SK-N-SH treated with all-trans-retinoic acid at 6 μM for 48 hours (cell line): ENCODE results near the gene RAD51B.
"Not testable (repeated sequence)": the region's sequence is repeated elsewhere in the genome, so short reads cannot be mapped to it uniquely, and the experiment has no call there.

ENCODE experiments used
- ATAC-seq: fragments of 200-7000 bp; cut with Tn5 transposase; 3 replicates; pipeline ENCODE4 v1.9.1; 2020; ENCODE audit warnings: mild to moderate bottlenecking, moderate library complexity
- ARNTL ChIP-seq: fragments of 450-650 bp; formaldehyde crosslinking; IDR thresholded peaks from 2 replicates; pipeline ENCODE4 v1.5.0; 2020; ENCODE audit warnings: low read depth, mild to moderate bottlenecking, moderate library complexity, borderline replicate concordance
- BACH2 ChIP-seq: fragments of 250-450 bp; sonication (Bioruptor Pico); IDR thresholded peaks from 2 replicates; pipeline ENCODE4 v1.9.0; 2021; ENCODE audit warnings: mild to moderate bottlenecking, borderline replicate concordance
- ESRRG ChIP-seq: fragments of 250-450 bp; sonication (Bioruptor Pico); IDR thresholded peaks from 2 replicates; pipeline ENCODE4 v1.6.1; 2021; ENCODE audit warnings: mild to moderate bottlenecking
- OSR1 ChIP-seq: fragments of 250-450 bp; sonication (Bioruptor Pico); IDR thresholded peaks from 2 replicates; pipeline ENCODE4 v1.8.0; 2022; ENCODE audit warnings: moderate library complexity, mild to moderate bottlenecking, inconsistent platforms
- PPARA ChIP-seq: fragments of 250-450 bp; sonication (Bioruptor Pico); IDR thresholded peaks from 2 replicates; pipeline ENCODE4 v1.5.0; 2020; ENCODE audit warnings: mild to moderate bottlenecking, borderline replicate concordance
- RARB ChIP-seq: fragments of 250-450 bp; sonication (Bioruptor Pico); IDR thresholded peaks from 2 replicates; pipeline ENCODE4 v1.8.0; 2021; ENCODE audit warnings: mild to moderate bottlenecking, moderate library complexity
- SNAI2 ChIP-seq: fragments of 250-450 bp; sonication (Bioruptor Pico); IDR thresholded peaks from 2 replicates; pipeline ENCODE4 v1.5.0; 2020; ENCODE audit warnings: mild to moderate bottlenecking, moderate library complexity
- TCF4 ChIP-seq: fragments of 250-450 bp; sonication (Bioruptor Pico); IDR thresholded peaks from 2 replicates; pipeline ENCODE4 v1.8.0; 2021; ENCODE audit warnings: mild to moderate bottlenecking, moderate library complexity, borderline replicate concordance
- TOX ChIP-seq: fragments of 250-450 bp; sonication (Bioruptor Pico); IDR thresholded peaks from 2 replicates; pipeline ENCODE4 v1.8.0; 2021; ENCODE audit warnings: mild to moderate bottlenecking, moderate library complexity, borderline replicate concordance
- ZFP30 ChIP-seq: fragments of 450-650 bp; formaldehyde crosslinking; IDR thresholded peaks from 2 replicates; pipeline ENCODE4 v1.5.0; 2022; ENCODE audit warnings: mild to moderate bottlenecking, moderate library complexity
- ZNF565 ChIP-seq: fragments of 450-650 bp; formaldehyde crosslinking; conservative IDR thresholded peaks from 2 replicates; pipeline ENCODE4 v1.5.0; 2020; ENCODE audit warnings: low read depth, mild to moderate bottlenecking, moderate library complexity
- ZNF8 ChIP-seq: fragments of 450-650 bp; formaldehyde crosslinking; IDR thresholded peaks from 2 replicates; pipeline ENCODE4 v1.5.0; 2020; ENCODE audit warnings: mild to moderate bottlenecking, moderate library complexity
- TF ChIP-seq, protein P1 (sequence below): fragments of 250-450 bp; sonication (Bioruptor Pico); IDR thresholded peaks from 2 replicates; pipeline ENCODE4 v1.5.1; 2021; ENCODE audit warnings: mild to moderate bottlenecking, moderate library complexity
- TF ChIP-seq, protein P2 (sequence below): fragments of 250-450 bp; sonication (Bioruptor Pico); IDR thresholded peaks from 2 replicates; pipeline ENCODE4 v1.8.0; 2021; ENCODE audit warnings: low read depth, mild to moderate bottlenecking, moderate library complexity, borderline replicate concordance
- TF ChIP-seq, protein P3 (sequence below): fragments of 250-450 bp; sonication (Bioruptor Pico); IDR thresholded peaks from 2 replicates; pipeline ENCODE4 v1.8.0; 2020; ENCODE audit warnings: mild to moderate bottlenecking, moderate library complexity, borderline replicate concordance
- TF ChIP-seq, protein P4 (sequence below): fragments of 250-450 bp; sonication (Bioruptor Pico); IDR thresholded peaks from 2 replicates; pipeline ENCODE4 v1.5.1; 2020; ENCODE audit warnings: low read depth, mild to moderate bottlenecking, moderate library complexity

Gene RAD51B

DNA sequence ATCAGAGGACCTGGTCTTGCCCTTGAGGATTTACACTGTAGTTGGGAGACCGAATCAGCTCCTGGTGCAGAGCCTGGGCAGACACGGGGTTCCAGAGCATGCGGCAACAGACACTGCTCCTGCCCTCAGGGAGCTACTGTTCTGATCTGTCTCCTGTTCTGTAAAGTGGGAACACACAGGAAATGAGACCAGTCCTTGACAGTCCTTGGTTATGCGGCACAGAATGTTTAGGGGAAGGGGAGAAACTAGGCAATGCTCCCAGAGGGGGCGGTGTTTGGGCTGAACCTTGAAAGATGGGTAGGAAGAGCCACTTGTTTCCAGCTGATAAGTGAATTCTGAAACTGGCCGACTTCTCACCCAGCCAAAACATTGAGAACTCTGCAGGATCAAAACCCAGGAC, 840.9 kb downstream of the RAD51B start (continued):
- TF ChIP-seq RARB (CRISPR knock-in tag) (no peak), SNAI2 (CRISPR knock-in tag) (no peak)

DNA sequence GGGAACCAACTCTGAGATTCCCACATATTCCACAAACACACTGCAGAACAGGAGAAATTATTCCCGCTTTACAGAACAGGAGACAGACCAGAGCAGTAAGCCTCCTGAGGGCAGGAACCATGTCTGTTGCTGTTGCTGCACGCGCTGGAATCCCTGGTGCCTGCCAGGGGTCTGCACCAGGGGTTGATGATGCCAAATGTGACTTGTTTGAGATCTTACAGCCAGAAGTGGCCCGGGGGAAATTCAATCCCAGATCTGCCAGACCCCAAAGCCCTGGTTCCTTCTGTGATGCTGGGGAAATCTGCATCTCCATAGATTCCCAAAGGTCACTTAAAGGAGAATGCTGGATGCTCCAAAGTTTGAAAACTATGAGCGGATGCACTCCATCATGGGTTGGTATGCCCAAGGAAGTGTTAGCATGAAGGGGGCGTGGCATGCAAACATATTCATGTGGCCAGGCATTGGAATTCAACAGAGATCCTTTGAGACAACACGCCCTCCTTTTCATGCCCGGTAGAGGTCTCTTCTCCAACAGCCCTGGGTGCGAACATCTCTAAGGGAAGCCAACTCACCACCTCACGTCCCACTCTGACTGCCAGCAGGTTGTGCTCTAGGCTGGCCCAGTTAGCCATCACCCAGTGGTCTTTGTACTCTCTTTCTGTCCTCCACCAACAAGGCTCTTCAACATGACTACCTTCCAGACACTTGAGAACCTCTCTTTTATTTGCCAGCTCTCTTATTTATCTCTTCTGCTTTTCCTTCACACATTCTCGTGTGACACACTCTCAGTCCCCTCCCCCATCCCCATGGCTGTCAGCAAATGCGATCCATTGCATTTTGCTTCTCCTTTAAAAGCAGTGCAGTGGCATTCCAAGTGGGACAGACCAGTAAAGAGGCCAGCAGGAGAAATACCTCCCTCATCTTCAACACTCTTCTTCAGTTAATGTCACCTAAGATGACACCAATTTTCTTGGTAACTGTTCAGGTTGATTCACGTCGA, 841.9 kb downstream of the RAD51B start:
- ATAC-seq: no peak
- TF ChIP-seq, protein P1, sequence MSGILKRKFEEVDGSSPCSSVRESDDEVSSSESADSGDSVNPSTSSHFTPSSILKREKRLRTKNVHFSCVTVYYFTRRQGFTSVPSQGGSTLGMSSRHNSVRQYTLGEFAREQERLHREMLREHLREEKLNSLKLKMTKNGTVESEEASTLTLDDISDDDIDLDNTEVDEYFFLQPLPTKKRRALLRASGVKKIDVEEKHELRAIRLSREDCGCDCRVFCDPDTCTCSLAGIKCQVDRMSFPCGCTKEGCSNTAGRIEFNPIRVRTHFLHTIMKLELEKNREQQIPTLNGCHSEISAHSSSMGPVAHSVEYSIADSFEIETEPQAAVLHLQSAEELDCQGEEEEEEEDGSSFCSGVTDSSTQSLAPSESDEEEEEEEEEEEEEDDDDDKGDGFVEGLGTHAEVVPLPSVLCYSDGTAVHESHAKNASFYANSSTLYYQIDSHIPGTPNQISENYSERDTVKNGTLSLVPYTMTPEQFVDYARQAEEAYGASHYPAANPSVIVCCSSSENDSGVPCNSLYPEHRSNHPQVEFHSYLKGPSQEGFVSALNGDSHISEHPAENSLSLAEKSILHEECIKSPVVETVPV (CRISPR knock-in tag): no peak
- no peak for TF ChIP-seq OSR1 (CRISPR knock-in tag)
- TF ChIP-seq, protein P2, sequence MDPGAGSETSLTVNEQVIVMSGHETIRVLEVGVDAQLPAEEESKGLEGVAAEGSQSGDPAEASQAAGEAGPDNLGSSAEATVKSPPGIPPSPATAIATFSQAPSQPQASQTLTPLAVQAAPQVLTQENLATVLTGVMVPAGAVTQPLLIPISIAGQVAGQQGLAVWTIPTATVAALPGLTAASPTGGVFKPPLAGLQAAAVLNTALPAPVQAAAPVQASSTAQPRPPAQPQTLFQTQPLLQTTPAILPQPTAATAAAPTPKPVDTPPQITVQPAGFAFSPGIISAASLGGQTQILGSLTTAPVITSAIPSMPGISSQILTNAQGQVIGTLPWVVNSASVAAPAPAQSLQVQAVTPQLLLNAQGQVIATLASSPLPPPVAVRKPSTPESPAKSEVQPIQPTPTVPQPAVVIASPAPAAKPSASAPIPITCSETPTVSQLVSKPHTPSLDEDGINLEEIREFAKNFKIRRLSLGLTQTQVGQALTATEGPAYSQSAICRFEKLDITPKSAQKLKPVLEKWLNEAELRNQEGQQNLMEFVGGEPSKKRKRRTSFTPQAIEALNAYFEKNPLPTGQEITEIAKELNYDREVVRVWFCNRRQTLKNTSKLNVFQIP (CRISPR knock-in tag): no peak

DNA sequence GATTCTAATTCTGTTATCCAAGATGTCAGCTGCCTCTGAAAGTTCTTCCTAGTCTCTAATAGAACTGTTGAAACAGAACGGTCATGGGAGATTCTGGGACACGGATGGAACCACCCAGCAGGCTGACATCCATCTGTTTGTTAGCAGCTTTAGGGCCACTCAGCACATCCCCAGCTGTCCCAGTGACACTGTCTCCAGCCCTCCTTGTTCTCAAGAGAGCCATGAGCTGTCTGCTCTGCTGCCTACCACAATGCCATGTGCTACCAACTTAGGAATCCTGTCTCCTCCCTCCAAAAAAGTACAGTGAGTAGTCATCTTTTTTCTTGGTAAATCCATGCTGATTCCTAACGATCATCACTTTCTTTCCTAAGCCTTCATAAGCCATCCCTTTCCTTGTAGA, 842.8 kb downstream of the RAD51B start:
- no peak for ATAC-seq
- TF ChIP-seq BACH2 (no peak), ZNF565 (CRISPR knock-in tag) (no peak), ESRRG (no peak), ZNF8 (no peak), SNAI2 (CRISPR knock-in tag) (no peak), RARB (CRISPR knock-in tag) (no peak), OSR1 (CRISPR knock-in tag) (no peak), ZFP30 (no peak), TOX (CRISPR knock-in tag) (no peak), ARNTL (CRISPR knock-in tag) (no peak)
- TF ChIP-seq, protein P3, sequence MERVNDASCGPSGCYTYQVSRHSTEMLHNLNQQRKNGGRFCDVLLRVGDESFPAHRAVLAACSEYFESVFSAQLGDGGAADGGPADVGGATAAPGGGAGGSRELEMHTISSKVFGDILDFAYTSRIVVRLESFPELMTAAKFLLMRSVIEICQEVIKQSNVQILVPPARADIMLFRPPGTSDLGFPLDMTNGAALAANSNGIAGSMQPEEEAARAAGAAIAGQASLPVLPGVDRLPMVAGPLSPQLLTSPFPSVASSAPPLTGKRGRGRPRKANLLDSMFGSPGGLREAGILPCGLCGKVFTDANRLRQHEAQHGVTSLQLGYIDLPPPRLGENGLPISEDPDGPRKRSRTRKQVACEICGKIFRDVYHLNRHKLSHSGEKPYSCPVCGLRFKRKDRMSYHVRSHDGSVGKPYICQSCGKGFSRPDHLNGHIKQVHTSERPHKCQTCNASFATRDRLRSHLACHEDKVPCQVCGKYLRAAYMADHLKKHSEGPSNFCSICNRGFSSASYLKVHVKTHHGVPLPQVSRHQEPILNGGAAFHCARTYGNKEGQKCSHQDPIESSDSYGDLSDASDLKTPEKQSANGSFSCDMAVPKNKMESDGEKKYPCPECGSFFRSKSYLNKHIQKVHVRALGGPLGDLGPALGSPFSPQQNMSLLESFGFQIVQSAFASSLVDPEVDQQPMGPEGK (CRISPR knock-in tag): no peak
- TF ChIP-seq, protein P4, sequence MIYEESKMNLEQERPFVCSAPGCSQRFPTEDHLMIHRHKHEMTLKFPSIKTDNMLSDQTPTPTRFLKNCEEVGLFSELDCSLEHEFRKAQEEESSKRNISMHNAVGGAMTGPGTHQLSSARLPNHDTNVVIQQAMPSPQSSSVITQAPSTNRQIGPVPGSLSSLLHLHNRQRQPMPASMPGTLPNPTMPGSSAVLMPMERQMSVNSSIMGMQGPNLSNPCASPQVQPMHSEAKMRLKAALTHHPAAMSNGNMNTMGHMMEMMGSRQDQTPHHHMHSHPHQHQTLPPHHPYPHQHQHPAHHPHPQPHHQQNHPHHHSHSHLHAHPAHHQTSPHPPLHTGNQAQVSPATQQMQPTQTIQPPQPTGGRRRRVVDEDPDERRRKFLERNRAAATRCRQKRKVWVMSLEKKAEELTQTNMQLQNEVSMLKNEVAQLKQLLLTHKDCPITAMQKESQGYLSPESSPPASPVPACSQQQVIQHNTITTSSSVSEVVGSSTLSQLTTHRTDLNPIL (CRISPR knock-in tag): no peak

DNA sequence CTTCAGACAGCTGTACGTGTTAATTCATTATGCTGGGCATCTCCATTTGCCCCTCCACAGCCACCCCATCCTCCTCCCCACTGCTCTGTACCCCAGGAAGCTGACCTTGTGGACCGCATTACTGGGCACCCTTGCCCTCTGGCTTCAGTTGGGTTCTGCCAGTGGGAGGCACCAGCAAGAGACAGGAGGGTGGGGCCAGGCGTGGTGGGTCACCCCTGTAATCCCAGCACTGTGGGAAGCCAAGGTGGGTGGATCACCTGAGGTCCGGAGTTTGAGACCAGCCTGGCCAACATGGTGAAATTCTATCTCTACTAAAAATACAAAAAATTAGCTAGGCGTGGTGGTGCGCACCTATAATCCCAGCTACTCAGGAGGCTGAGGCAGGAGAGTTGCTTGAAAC, 843.2 kb downstream of the RAD51B start:
- ATAC-seq: not testable (repeated sequence)

DNA sequence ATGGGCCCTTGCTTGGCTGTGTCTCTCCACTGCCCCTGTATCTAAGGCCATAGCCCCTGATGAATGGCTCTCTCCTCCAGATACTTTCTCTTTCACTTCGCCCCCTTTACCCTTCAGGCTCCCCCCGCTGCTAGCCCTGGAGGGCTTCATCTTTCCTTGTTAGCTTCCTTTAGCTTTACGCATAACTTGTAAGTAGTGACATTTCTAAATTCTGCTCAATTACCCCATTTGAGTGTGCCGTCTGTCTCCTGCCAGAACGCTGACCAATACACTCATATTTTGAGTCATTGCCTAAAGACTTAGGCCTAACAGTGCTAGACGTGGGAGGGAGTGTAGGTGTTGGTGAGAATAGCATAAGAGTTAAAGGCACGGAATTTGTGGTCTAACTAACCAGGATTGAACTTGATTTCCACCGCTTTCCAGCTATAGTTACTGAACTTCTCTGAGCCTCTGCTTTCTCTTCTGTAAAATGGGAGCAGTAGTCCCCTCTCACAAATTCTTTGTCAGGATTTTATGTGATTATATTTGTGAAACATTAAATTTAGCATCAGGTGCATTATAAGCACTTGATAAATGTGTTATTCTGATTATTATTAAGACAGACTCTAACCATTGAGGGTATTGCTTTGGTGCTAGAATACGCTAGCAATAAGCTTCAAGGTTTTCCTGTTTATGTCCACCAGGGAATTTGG, 844.0 kb downstream of the RAD51B start:
- no peak for ATAC-seq
- TF ChIP-seq PPARA (CRISPR knock-in tag) (no peak), ZFP30 (no peak), TCF4 (CRISPR knock-in tag) (no peak), BACH2 (no peak)
- TF ChIP-seq, protein P2 (CRISPR knock-in tag): no peak
